GM19035 (cell line): ENCODE results near the gene TGFBR3.

Experiments used
- ATAC-seq: cut with Tn5 transposase; IDR thresholded peaks from one replicate; pipeline ENCODE4 v1.9.1; 2021; ENCODE audit not compliant: unreplicated experiment

The TGFBR3 gene

GRCh38 chr1:91718368-91718767 lies 167.6 kb downstream of the TGFBR3 start:
- no peak for ATAC-seq

GRCh38 chr1:91717839-91718238 lies 168.1 kb downstream of the TGFBR3 start:
- no peak for ATAC-seq

DNA sequence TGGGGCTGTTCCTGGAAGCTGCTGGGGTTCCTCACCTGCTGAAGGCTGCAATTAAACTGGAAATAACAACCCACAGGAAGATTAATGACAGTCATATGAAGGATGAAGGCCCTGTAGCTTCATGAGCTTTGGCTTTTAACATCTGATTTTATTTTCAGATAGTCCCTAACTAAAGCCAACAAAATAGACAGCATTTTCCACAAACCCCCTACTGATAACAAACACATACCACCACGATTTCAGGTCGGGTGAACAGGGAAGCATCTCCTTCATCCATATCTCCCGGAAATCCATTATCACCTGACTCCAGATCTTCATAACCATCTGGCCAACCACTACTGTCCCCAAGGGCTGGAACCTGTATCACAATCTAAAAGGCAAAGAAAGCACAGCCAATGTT lies 169.6 kb downstream of the TGFBR3 start:
- no peak for ATAC-seq

GRCh38 chr1:91715416-91716000 lies 170.4 kb downstream of the TGFBR3 start:
- ATAC-seq: no peak

- ATAC-seq: no peak
These were observed 171.0 kb downstream of the TGFBR3 start for GRCh38 chr1:91714867-91715381.

- peak; percentile 67 for ATAC-seq
These were observed 172.7 kb downstream of the TGFBR3 start for GRCh38 chr1:91712981-91713841.

DNA sequence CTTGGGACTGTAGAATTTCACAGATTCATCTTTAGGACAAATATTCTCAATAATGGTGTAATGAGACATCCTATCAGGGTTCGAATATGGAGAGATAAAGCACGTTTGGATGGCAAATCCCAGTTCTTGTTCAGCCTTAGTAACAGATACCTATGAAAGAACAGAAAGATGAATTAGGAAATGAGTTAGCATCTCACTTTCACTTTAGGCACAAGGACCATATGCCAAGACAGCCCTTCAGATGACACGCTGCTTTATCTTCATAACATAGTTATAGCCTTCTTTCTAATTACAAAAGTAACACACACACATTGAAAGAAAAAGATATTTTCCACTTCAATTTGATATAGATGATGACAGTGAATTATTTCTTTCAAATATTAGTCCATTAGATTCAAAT lies 173.6 kb downstream of the TGFBR3 start:
- no peak for ATAC-seq

- no peak for ATAC-seq
These were observed 174.3 kb downstream of the TGFBR3 start for GRCh38 chr1:91711504-91712247.

DNA sequence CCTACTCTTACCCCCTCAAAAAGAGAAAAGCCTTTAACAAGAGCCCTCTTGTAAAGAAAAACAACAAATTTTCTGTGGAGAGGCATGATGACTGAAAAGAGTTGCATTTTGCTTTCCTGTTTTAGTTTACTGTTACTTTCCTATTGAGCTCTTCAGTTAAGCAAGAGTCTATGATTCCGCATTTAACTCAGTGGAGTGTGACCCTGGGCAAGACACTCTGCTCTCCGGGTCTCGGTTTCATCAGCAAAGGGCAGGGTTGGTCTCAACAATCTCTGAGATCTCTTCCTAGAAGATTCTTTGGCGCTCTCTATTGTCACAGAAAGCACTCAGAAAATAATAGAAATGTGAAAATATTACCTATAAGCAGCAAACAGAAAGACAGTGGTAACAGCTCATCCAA lies 175.7 kb downstream of the TGFBR3 start:
- no peak for ATAC-seq

- no peak for ATAC-seq
These were observed 177.3 kb downstream of the TGFBR3 start for GRCh38 chr1:91708691-91709090.

DNA sequence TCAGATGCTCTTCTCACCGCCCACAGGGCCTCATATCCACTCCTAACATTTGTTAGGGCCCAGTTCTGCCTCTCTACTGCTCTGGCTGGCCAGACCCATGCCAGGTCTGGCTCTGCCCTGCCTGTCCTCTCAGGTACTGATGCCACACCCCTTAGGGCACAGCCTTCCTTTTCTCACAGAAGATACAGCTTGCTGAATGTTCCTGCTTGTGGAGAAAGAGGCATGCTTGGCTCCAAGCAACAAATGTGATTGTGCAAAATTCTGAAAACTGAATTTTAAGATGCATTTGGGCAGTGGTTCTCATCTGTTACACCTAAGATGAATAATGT lies 178.1 kb downstream of the TGFBR3 start:
- ATAC-seq: no peak

- no peak for ATAC-seq
These were observed 178.6 kb downstream of the TGFBR3 start for GRCh38 chr1:91707114-91707889.

DNA sequence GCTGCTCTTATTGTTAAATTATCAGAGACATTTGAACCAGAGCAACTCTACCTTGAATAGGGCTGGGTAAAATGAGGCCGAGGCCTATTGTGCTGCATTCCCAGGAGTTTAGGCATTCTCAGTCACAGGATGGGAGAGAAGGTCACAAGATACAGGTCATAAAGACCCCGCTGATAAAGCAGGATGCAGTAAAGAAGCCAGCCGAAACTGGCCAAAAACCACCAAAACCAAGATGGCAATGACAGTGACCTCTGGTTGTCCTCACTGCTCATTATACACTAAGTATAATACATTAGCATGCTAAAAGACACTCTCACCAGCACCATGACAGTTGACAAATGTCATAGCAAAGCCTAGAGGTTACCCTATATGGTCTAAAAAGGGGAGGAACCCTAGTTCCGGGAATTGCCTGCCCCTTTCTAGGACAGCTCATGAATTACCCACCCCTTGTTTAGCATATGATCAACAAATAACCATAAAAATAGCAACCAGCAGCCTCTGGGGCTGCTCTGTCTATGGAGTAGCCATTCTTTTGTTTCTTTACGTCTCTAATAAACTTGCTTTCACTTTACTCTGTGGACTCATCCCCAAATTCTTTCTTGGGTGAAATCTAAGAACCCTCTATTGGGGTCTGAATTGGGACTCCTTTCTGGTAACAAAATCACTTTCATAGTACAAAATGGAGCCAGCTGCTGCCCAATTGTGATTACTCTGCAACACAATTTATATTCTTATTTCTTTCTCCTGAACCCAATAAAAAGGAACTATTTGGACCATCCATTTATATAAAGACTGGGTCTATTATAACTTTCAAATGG lies 179.6 kb downstream of the TGFBR3 start:
- no peak for ATAC-seq

DNA sequence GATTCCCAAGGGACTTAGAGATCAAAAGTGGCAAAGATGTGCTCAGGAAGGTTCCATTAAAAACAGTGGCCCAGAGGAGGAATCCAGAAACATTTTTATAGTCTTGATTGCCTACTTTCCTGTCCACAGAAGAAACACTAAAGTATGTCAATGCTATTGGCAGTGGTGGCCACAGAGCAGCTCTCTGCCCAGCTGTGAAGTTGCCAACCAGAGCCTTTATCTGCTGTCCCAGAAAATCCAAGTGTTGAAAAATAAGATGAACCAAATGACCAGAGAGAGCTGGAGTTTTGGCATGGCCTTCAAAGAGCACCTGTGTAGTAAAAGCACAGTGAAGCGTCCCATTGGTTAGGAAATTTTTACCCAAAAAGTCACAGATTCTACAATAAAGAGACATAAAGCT lies 181.2 kb downstream of the TGFBR3 start:
- no peak for ATAC-seq

DNA sequence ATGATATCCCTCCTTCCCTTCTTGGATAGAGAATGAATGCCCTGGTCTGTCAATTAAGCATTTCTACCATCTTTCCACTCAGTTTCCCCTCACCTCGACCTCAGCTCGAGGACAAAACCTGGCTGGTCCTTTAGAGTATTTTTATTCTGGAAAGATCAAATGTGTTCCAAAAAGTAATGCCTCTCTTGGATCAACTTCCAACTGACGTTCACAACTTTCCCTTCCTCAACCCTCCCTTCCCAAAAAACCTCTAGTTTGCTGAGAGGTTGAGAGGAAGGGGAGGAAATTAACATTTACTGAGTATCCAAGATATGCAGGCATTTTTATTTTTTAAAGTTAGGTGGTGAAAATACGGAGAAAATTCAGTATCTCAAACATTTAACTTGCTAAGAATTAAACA lies 182.9 kb downstream of the TGFBR3 start:
- ATAC-seq: no peak

DNA sequence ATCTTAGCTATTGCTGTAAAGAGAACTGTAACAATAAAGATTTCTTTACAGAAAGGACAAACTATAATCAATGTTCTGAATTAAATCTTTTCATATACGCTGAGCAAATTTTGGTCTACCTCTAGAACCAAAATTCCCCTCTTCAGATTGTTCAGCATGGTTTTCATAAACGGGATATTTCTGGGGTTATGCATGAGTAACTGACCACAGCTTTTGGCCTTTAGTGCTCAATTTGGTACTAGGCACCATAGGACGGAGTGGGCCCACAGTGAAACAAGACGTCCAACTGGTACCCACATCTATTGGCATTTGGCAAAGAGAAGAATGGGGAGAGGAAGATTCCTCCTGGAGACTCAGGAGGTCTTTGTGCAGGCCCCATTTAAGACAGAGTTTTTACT lies 184.5 kb downstream of the TGFBR3 start:
- no peak for ATAC-seq

DNA sequence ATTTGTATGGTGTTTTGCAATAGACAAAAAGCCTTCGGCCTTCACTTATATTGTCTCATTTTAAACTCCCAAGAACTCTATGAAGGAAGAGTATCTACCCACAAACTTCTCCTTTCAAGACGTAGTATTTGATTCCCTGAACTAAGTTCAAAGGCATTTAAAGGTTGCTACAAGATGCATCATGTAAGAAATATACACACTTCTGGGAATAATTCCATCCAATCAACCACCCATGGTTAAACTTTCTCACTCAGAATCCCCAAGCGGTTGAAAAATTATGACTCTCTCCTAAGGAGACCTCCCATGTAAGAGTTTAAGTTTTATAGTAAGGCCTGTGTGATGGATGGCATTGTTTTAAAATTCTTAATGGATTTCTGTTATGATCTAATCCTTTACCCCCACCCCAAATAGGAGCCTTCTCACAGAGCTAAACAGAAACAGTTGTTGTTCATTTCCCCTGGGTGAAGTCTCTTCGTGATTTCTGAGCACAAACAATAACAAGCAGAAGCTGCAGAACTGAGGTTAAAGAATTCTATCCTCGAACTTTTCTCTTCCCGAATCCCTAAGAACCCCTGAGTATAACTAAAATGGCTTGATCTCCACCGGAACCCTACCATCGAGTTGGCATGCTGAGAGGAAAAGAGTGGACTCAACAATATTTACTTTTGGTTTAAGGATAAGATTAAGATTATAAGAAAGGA lies 185.0 kb downstream of the TGFBR3 start:
- no peak for ATAC-seq

- no peak for ATAC-seq
These were observed 185.6 kb downstream of the TGFBR3 start for GRCh38 chr1:91700332-91700731.

DNA sequence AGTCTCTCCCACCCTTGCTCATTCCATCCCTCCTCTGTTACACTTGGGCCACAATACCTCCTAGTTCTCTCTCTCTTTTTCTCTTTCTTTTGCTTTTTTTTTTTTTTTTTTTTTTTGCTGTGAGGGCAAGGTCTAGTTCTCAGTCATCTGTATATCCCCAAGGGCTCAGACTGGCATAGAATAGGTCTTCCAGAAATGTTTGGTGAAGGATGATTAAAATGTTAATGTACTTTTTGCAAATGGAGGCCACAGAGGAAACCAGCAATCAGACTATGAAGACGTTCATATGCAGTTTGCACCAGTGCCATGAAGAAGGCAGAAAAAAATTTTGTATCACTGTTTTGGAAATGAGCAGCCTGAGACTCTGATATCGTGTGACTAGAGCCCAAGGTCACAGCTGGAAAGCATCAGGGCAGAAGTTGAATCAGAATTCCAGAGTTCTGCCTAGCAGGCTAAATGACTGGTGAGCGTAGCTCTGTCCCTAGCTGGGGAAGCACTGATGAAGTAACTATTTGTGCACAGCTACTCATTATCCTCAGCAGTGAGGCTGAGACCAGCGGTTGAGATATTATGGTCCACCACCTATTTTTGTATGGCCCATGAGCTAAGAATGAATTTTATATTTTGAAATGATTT lies 186.5 kb downstream of the TGFBR3 start:
- ATAC-seq: no peak
